Activated CD4-positive, alpha-beta T cell treated with anti-CD3 and anti-CD28 coated beads, Interleukin-10, Interleukin-2, amounts not matched to agents 100 ng/mL and 50 ng/mL, durations not matched to agents 16 hours and 8 hours (primary cell): ENCODE data around the gene ACBD5.

Experiments
- DNase-seq: peaks from one replicate; pipeline ENCODE4 v3.0.0-alpha.2; 2020

ACBD5 gene

GRCh38 chr10:27145937-27146336, 94.7 kb downstream of the ACBD5 start:
- DNase-seq = no peak
